MM.1S (cell line): ENCODE measurements around the gene EPHA3.

Experiments used
- CTCF ChIP-seq: fragments of 300-600 bp; sonication (generic); IDR thresholded peaks from 2 replicates; pipeline ENCODE4 v1.5.1; 2016; ENCODE audit warnings: antibody characterized with exemption, low read length, mixed read lengths
- EZH2 ChIP-seq: fragments of 300-600 bp; sonication (generic); optimal IDR thresholded peaks from 2 replicates; pipeline ENCODE3; 2017; ENCODE audit warnings: low read depth, mild to moderate bottlenecking, antibody characterized with exemption, low read length, mixed read lengths
- EZH2phosphoT487 ChIP-seq: fragments of 300-600 bp; sonication (generic); IDR thresholded peaks from 2 replicates; pipeline ENCODE4 v1.6.1; 2018; ENCODE audit warnings: antibody characterized with exemption, low read length

- TF ChIP-seq CTCF (peak; percentile 66), EZH2 (no peak), EZH2phosphoT487 (no peak)
Observed at GRCh38 chr3:89113893-89114840, 6.7 kb downstream of the EPHA3 start.
